GM13977 (cell line): ENCODE results near the gene OR13J1.

ENCODE experiments used
- DNase-seq: peaks from one replicate; pipeline ENCODE4 v3.0.0; 2012; ENCODE audit warnings: low spot score
- CTCF ChIP-seq: IDR thresholded peaks from 2 replicates; pipeline ENCODE4 v1.5.1; 2012; ENCODE audit warnings: mild to moderate bottlenecking, control low read depth; ENCODE audit not compliant: insufficient read depth; ENCODE audit errors: extremely low read depth, missing control alignments
- in situ Hi-C: fragments of 300-500 bp; cut with MboI; formaldehyde crosslinking; loops from one replicate; pipeline ENCODE4 v1.12.0; 2022; ENCODE audit warnings: low sequenced_read_pairs, low pct_unique_long_range_greater_than_20kb, mixed read lengths, inconsistent platforms; ENCODE audit not compliant: unreplicated experiment

OR13J1 gene

DNA sequence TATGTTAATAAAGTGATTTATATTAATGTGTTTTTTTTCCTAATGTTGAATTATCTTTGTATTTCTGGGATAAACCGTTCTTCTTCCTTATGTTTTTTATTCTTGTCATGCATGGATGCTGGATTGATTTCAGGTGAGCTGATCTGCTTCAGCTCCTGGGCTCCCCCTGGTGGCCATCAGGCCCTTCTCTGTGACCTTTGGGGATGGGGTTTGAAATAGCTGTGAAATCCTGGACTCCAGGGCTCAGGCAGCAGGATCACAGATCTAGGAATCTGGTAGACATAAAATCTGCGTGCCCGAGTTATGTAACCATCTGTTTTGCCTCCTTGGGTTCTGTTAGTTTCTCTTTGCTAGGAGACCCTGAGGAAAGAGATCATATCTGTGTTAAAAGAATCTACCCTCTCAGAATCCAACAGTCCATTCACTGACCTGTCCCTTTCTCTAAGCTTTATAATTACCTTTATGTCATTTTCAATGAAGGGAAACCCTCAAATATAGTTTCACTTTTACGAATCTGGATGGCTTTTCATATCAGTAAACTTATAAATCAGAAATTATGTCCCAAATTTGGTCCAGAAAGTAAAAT, 12.2 kb upstream of the OR13J1 start:
- in situ Hi-C loops = loop anchor here (10.0 kb wide), 1 partner anchor 58 kb away; the partner anchor contains the start of genes FAM221B and TMEM8B
- peak; percentile 91 for TF ChIP-seq CTCF
- DNase-seq = peak; percentile 76

DNA sequence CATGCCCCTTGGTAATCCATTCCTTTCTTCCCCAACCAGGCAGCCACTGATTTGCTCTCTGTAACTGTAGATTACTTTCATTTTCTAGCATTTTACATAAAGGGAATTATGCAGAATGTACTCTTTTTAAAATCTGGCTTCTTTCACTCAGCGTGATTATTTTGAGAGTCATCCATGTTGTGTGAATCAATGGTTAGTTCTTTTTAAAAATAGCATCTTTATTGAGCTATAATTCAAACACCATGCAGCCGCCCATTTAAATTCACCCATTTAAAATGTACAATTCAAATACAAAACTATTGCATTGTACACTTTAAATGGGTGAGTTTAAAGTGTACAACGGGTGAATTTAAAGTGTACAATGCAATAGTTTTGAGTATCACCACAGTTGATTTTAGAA, 2.3 kb upstream of the OR13J1 start:
- no peak for TF ChIP-seq CTCF
- in situ Hi-C loops = no loop called here
- no peak for DNase-seq

GRCh38 chr9:35871545-35871944, 1.3 kb upstream of the OR13J1 start:
- TF ChIP-seq CTCF = no peak
- in situ Hi-C loops = no loop called here
- DNase-seq = no peak

GRCh38 chr9:35869621-35870216, 482 bp downstream of the OR13J1 start:
- in situ Hi-C loops = no loop called here
- no peak for DNase-seq
- no peak for TF ChIP-seq CTCF

GRCh38 chr9:35868933-35869332, 1.3 kb downstream of the OR13J1 start:
- TF ChIP-seq CTCF = no peak
- in situ Hi-C loops = no loop called here

GRCh38 chr9:35867538-35867937, 2.7 kb downstream of the OR13J1 start:
- TF ChIP-seq CTCF = no peak
- in situ Hi-C loops = no loop called here
- DNase-seq = no peak

More at GRCh38 chr9:35868933-35869332, 1.3 kb downstream of the OR13J1 start:
- DNase-seq = no peak
